PC-9 (cell line): ENCODE data around the gene HTRA1. TPM values are rescaled to one million over a fixed set of nuclear protein-coding genes. Genes with fewer than 3 reads are reported as not detected.

Source experiments
- BruUV-seq: library from RNA; stranded (reverse); fragments of 400-500 nt; replicated peaks from 2 replicates; lab custom pipeline; 2021; lab: Mats Ljungman, UMichigan
- CTCF ChIA-PET: fragments of 300-600 bp; sonication (Branson Sonifier 250); formaldehyde crosslinking; loops from one replicate; lab custom pipeline; 2022; ENCODE audit warnings: antibody characterized with exemption; lab: Charles Lee
- POLR2A ChIA-PET: fragments of 300-600 bp; sonication (Branson Sonifier 250); formaldehyde crosslinking; loops from one replicate; lab custom pipeline; 2022; ENCODE audit warnings: antibody characterized with exemption; ENCODE audit not compliant: unreplicated experiment; lab: Charles Lee
- DNase-seq, 2 experiments: peaks; one replicate each; pipeline versions ENCODE4 v3.0.0 to v3.0.0-alpha.2; 2015 to 2022; ENCODE audit warnings: mixed read lengths in 1 of 2
- H2AFZ ChIP-seq: fragments of 200-600 bp; sonication (generic); 2 replicates; pipeline ENCODE4 v1.8.1; 2017; ENCODE audit warnings: antibody characterized with exemption
- H3F3A ChIP-seq: fragments of 200-600 bp; sonication (generic); 2 replicates; pipeline ENCODE4 v1.8.1; 2017; ENCODE audit warnings: antibody characterized with exemption, mild to moderate bottlenecking, low read depth; ENCODE audit not compliant: insufficient read depth
- H3K27ac ChIP-seq: fragments of 200-600 bp; sonication (generic); 2 replicates; pipeline ENCODE4 v1.6.1; 2016; ENCODE audit warnings: mixed run types
- H3K27me3 ChIP-seq: fragments of 200-600 bp; sonication (generic); 2 replicates; pipeline ENCODE4 v1.6.1; 2016; ENCODE audit warnings: low read depth, mixed run types; ENCODE audit not compliant: insufficient read depth
- H3K36me3 ChIP-seq: fragments of 200-600 bp; sonication (generic); 2 replicates; pipeline ENCODE4 v1.6.1; 2016; ENCODE audit warnings: low read depth, mixed run types
- H3K4me1 ChIP-seq: fragments of 200-600 bp; sonication (generic); replicated peaks from 2 replicates; pipeline ENCODE4 v1.6.1; 2016; ENCODE audit warnings: mixed run types; ENCODE audit not compliant: insufficient read depth
- H3K4me2 ChIP-seq: fragments of 200-600 bp; sonication (generic); 2 replicates; pipeline ENCODE4 v1.6.1; 2017; ENCODE audit warnings: mixed run types
- H3K4me3 ChIP-seq: fragments of 200-600 bp; sonication (generic); 2 replicates; pipeline ENCODE4 v1.6.1; 2016; ENCODE audit warnings: mixed run types
- H3K79me2 ChIP-seq: fragments of 200-600 bp; sonication (generic); 2 replicates; pipeline ENCODE4 v1.6.1; 2017; ENCODE audit warnings: low read depth, mixed run types
- H3K9me2 ChIP-seq: fragments of 200-600 bp; sonication (generic); 2 replicates; pipeline ENCODE4 v1.8.1; 2017; ENCODE audit warnings: mild to moderate bottlenecking; ENCODE audit not compliant: insufficient read depth
- H3K9me3 ChIP-seq: fragments of 200-600 bp; sonication (generic); 2 replicates; pipeline ENCODE4 v1.8.1; 2016; ENCODE audit warnings: low read depth; ENCODE audit not compliant: insufficient read depth
- H4K20me1 ChIP-seq: fragments of 200-600 bp; sonication (generic); 2 replicates; pipeline ENCODE4 v1.8.1; 2017; ENCODE audit not compliant: insufficient read depth
- EZH2 ChIP-seq: fragments of 200-600 bp; sonication (generic); IDR thresholded peaks from 2 replicates; pipeline ENCODE4 v1.8.0; 2017; ENCODE audit warnings: antibody characterized with exemption, low read depth
- intact Hi-C: fragments of 100-400 bp; cut with micrococcal nuclease; formaldehyde crosslinking; loops from one replicate; pipeline ENCODE4 v1.10.0; 2022; ENCODE audit not compliant: unreplicated experiment
- total RNA-seq: library from RNA; stranded (reverse); gene quantifications from 2 replicates; pipeline ENCODE4 v1.2.3, GENCODE V29; 2021
- TF ChIP-seq, protein P1 (sequence below): fragments of 200-600 bp; sonication (generic); conservative IDR thresholded peaks from 2 replicates; pipeline ENCODE4 v1.6.1; 2017; ENCODE audit warnings: mixed run types, antibody characterized with exemption, mild to moderate bottlenecking, moderate library complexity

The HTRA1 gene
- total RNA-seq, 1 experiment from 2014 or later, result 18.0 TPM

- Histone ChIP-seq H3K27me3 (no peaks in the 10 kb centered on the region), H3K9me3 (no peaks in the 10 kb centered on the region), H3K27ac (no peak overlapping the region), H4K20me1 (no peaks in the 10 kb centered on the region), H3K9me2 (no peaks in the 10 kb centered on the region), H2AFZ (no peak overlapping the region), H3K4me3 (no peak overlapping the region), H3K4me1 (no peaks in the 10 kb centered on the region), H3K79me2 (no peaks in the 10 kb centered on the region), H3K4me2 (no peak overlapping the region), H3K36me3 (no peaks in the 10 kb centered on the region), H3F3A (no peaks in the 10 kb centered on the region)
- intact Hi-C loops, result no loop called here
- TF ChIP-seq EZH2, result no peak
- TF ChIP-seq, protein P1, sequence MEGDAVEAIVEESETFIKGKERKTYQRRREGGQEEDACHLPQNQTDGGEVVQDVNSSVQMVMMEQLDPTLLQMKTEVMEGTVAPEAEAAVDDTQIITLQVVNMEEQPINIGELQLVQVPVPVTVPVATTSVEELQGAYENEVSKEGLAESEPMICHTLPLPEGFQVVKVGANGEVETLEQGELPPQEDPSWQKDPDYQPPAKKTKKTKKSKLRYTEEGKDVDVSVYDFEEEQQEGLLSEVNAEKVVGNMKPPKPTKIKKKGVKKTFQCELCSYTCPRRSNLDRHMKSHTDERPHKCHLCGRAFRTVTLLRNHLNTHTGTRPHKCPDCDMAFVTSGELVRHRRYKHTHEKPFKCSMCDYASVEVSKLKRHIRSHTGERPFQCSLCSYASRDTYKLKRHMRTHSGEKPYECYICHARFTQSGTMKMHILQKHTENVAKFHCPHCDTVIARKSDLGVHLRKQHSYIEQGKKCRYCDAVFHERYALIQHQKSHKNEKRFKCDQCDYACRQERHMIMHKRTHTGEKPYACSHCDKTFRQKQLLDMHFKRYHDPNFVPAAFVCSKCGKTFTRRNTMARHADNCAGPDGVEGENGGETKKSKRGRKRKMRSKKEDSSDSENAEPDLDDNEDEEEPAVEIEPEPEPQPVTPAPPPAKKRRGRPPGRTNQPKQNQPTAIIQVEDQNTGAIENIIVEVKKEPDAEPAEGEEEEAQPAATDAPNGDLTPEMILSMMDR, result no peak
- no TSS peak for BruUV-seq
- ChIA-PET POLR2A (no interaction called here), CTCF (no interaction called here)
- no peak for DNase-seq
Observed at GRCh38 chr10:122475591-122476332, 14.4 kb downstream of the HTRA1 start.

DNA sequence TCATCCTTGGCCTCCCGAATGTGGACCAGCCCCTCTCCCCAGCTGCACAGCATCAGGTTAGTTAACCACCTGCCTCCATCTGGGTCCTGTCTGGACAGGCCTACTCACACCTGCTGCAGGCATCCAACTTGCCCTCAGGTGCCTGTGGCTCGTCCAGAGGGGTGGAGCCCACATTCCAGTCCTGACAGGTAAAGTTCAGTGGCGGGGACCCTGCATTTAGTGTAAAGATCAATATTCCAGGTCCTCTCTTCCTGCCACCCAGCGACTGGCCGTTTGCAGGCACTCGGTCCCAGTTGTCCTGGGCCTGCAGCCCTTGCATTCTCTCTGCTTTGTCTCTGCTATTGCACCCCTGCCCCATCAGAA is 15.0 kb downstream of the HTRA1 start:
- H3K4me2 ChIP-seq, result no peak overlapping the region
- H3K9me3 ChIP-seq, result no peaks in the 10 kb centered on the region
- H2AFZ ChIP-seq, result no peak overlapping the region
- no peaks in the 10 kb centered on the region for H3K27me3 ChIP-seq
- no peak for DNase-seq
- POLR2A ChIA-PET, result no interaction called here
- no peaks in the 10 kb centered on the region for H4K20me1 ChIP-seq
- H3K4me3 ChIP-seq, result no peak overlapping the region
- H3K36me3 ChIP-seq, result no peaks in the 10 kb centered on the region
- H3K27ac ChIP-seq, result no peak overlapping the region
- intact Hi-C loops, result no loop called here
- CTCF ChIA-PET, result no interaction called here
- no peaks in the 10 kb centered on the region for H3K79me2 ChIP-seq
- no peaks in the 10 kb centered on the region for H3K9me2 ChIP-seq
- no peak for TF ChIP-seq EZH2
- TF ChIP-seq, protein P1, result no peak
- H3F3A ChIP-seq, result no peaks in the 10 kb centered on the region
- no TSS peak for BruUV-seq
- H3K4me1 ChIP-seq, result no peaks in the 10 kb centered on the region

- no peaks in the 10 kb centered on the region for H3K9me3 ChIP-seq
- no TSS peak for BruUV-seq
- no peaks in the 10 kb centered on the region for H3K36me3 ChIP-seq
- H3K4me2 ChIP-seq, result no peak overlapping the region
- no peak overlapping the region for H3K4me3 ChIP-seq
- ChIA-PET POLR2A (no interaction called here), CTCF (no interaction called here)
- no peak for TF ChIP-seq EZH2
- TF ChIP-seq, protein P1, result no peak
- H3K79me2 ChIP-seq, result no peaks in the 10 kb centered on the region
- no peaks in the 10 kb centered on the region for H4K20me1 ChIP-seq
- no peaks in the 10 kb centered on the region for H3K9me2 ChIP-seq
- no peak overlapping the region for H2AFZ ChIP-seq
- no peaks in the 10 kb centered on the region for H3F3A ChIP-seq
- no peaks in the 10 kb centered on the region for H3K27me3 ChIP-seq
- no peak for DNase-seq
- intact Hi-C loops, result no loop called here
- H3K27ac ChIP-seq, result no peak overlapping the region
- H3K4me1 ChIP-seq, result no peaks in the 10 kb centered on the region
Observed at GRCh38 chr10:122477436-122477835, 16.1 kb downstream of the HTRA1 start.
